Mesodermal cell (in vitro differentiated cells): ENCODE data around the gene GABRG3.
"Not testable (repeated sequence)": the region's sequence is repeated elsewhere in the genome, so short reads cannot be mapped to it uniquely, and the experiment has no call there.

Source experiments
- H3K27ac ChIP-seq: 2 replicates; pipeline ENCODE4 v1.7.0; 2013; ENCODE audit warnings: mild to moderate bottlenecking, low read depth, low read length, moderate library complexity; ENCODE audit not compliant: severe bottlenecking
- H3K36me3 ChIP-seq: 2 replicates; pipeline ENCODE4 v1.7.1; 2013; ENCODE audit warnings: mild to moderate bottlenecking, low read length, moderate library complexity; ENCODE audit not compliant: control insufficient read depth, insufficient read depth
- H3K4me1 ChIP-seq: one replicate; pipeline ENCODE4 v1.7.1; 2013; ENCODE audit warnings: mild to moderate bottlenecking, low read length; ENCODE audit not compliant: insufficient read depth, control insufficient read depth, poor library complexity, severe bottlenecking
- H3K4me3 ChIP-seq: 2 replicates; pipeline ENCODE4 v1.7.0; 2013; ENCODE audit warnings: low read length, control low read depth, mild to moderate bottlenecking; ENCODE audit not compliant: insufficient read depth, poor library complexity, severe bottlenecking; ENCODE audit errors: extremely low read depth
- H3K9me3 ChIP-seq: 2 replicates; pipeline ENCODE4 v1.7.1; 2013; ENCODE audit warnings: mild to moderate bottlenecking, low read length, moderate library complexity; ENCODE audit not compliant: control insufficient read depth
- WGBS, 2 experiments: methylation state at CpG; one replicate each; pipeline ENCODE4 v1.1.5; 2013; ENCODE audit warnings: missing lambda C conversion rate in 2 of 2; ENCODE audit not compliant: insufficient coverage in 2 of 2; 5-methylcytosine and 5-hydroxymethylcytosine counted together

GABRG3 gene

DNA sequence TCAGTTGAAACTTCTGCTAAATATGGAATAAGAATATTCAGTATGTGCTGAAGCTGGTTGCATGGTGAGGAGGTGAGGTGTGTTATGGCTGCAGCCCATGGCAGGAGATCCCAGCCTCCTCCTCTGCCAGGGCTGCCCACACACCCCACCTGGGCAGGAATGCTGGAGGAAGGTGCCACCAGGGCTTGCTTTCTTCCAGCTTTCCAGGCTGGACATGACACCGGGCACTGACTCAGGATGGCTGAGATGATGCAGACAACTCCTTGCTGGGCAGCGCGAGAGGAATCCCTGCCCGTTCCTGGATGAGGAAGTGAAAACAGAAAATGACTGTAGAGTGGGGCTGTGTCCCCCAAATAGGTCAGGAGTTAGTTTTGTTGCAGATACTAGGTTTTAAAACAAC is 14.1 kb downstream of the GABRG3 start:
- Histone ChIP-seq H3K36me3 (no peaks in the 10 kb centered on the region), H3K27ac (no peak overlapping the region), H3K9me3 (no peaks in the 10 kb centered on the region), H3K4me3 (no peak overlapping the region), H3K4me1 (no peaks in the 10 kb centered on the region)
- 80 to 95% methylated on average over 2 to 4 of the region's 4 CpGs for WGBS, 2 experiments

DNA sequence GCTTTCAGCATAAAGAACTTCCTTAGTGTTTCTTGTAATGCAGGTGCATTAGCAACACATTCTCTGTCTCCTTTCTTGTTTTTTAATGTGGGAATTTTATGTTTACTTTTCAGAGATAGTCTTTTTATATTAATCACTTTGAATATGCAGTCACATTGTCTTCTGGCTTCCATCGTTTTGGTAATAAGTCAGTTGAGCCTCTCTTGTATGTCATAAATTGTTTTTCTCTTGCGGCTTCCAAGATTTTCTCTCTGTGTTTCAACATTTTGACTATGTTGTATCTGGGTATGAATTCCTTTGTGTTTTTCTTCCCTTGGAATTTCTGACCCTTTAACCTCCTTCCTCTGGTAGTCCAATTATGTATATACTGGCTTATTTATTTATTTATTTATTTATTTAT is 25.3 kb downstream of the GABRG3 start:
- H3K4me1 ChIP-seq, result no peaks in the 10 kb centered on the region
- no peak overlapping the region for H3K4me3 ChIP-seq
- no peaks in the 10 kb centered on the region for H3K9me3 ChIP-seq
- H3K36me3 ChIP-seq, result no peaks in the 10 kb centered on the region
- H3K27ac ChIP-seq, result no peak overlapping the region
- WGBS, 2 experiments, result no CpG with 5 or more reads among the region's 2 CpGs

GRCh38 chr15:27003003-27003402 is 32.0 kb downstream of the GABRG3 start:
- not testable (repeated sequence) for H3K4me3 ChIP-seq, H3K27ac ChIP-seq, H3K9me3 ChIP-seq, H3K4me1 ChIP-seq, H3K36me3 ChIP-seq
- WGBS, 2 experiments, result no CpG with 5 or more reads among the region's 4 CpGs

GRCh38 chr15:27004226-27004625 is 33.2 kb downstream of the GABRG3 start:
- H3K4me1 ChIP-seq, H3K36me3 ChIP-seq, H3K27ac ChIP-seq, H3K9me3 ChIP-seq, H3K4me3 ChIP-seq: not testable (repeated sequence)
- 87 to 95% methylated on average over 3 to 15 of the region's 24 CpGs for WGBS, 2 experiments

DNA sequence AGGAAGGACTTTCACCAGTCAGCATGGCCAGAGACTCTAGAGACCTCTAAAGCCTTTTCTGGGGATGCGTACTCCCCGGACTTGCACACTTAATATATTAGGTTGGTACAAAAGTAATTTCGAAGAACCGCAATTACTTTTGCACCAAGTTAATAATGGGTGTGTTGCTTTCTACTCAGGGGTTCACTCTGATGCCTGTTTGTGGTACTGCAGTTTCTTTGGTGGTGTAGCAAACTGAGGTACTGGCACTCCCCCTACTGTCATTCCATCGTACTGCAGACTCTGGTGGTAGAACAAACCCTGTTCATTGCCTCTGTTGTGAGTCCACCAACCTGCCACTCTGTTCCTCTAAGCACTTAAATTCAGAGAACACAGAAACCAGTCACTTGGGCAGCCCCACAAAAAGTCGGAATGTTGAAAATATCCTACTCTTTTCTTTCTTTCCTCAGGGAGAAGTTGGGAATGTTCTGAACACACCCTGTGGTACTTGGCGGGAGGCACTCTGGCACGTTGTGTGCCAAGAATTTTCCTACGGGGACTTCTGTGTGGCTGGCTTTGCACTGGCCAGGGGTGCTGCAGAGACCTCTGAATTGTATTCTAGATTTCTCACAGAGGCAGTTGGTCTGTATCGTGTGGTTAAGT is 46.3 kb downstream of the GABRG3 start:
- H3K4me3 ChIP-seq, result no peak overlapping the region
- no peaks in the 10 kb centered on the region for H3K4me1 ChIP-seq
- WGBS, 2 experiments, result 72 to 78% methylated on average over 2 to 4 of the region's 10 CpGs
- no peaks in the 10 kb centered on the region for H3K36me3 ChIP-seq
- no peaks in the 10 kb centered on the region for H3K9me3 ChIP-seq
- no peak overlapping the region for H3K27ac ChIP-seq

DNA sequence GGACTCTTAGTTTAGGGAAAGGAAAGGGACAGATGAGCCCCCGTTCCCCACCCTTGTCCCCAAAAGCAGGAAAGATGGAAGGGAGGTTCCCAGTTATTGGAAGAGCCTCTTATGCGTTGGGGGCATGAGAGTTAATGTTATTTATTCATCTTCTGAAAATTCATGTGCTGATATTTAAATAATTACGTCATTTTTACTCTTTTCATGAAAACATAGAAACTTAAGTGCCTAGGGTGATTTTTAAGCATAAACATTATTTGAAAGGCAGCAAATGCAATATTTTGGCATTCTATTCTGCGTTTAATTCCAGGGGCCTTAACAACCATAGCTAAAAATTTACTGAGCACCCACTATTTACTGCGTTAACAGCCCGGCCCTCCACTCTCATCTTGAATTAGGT is 48.7 kb downstream of the GABRG3 start:
- Histone ChIP-seq H3K27ac (no peak overlapping the region), H3K4me1 (no peaks in the 10 kb centered on the region), H3K9me3 (no peaks in the 10 kb centered on the region), H3K36me3 (no peaks in the 10 kb centered on the region), H3K4me3 (no peak overlapping the region)
- 100% methylated on average over 3 of the region's 6 CpGs for WGBS, 2 experiments

DNA sequence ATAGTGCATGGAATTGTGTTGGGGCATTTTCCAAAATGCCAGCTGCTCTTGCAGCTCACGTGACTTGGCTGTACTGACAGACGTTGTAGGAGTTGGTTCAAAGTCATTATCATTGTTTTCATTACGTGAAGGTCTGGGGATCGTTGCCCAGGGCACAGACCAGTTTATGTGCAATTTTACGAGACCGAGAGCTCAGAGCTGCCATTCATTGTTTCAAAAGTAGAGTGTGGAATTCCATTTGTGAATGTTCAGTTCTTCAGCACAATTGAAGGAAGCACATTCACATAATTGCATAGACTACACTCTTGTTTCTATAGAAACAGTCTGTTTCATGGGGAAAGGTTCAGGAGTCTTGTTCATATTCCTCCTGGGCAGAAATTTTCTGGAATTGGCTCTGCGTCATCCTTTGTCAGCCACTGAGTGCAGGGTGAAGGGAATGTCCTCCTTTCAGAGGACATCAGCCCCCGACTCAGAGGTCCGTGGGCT is 54.5 kb downstream of the GABRG3 start:
- Histone ChIP-seq H3K9me3 (no peaks in the 10 kb centered on the region), H3K4me1 (no peaks in the 10 kb centered on the region), H3K27ac (no peak overlapping the region), H3K4me3 (no peak overlapping the region), H3K36me3 (no peaks in the 10 kb centered on the region)
- 72 to 87% methylated on average over 7 to 8 of the region's 9 CpGs for WGBS, 2 experiments

GRCh38 chr15:27027229-27027628 is 56.2 kb downstream of the GABRG3 start:
- no peaks in the 10 kb centered on the region for H3K4me1 ChIP-seq
- no peaks in the 10 kb centered on the region for H3K9me3 ChIP-seq
- H3K27ac ChIP-seq, result no peak overlapping the region
- 62% methylated on average over 3 of the region's 6 CpGs; no CpG with 5 or more reads in 1 of the 2 experiments for WGBS, 2 experiments
- no peak overlapping the region for H3K4me3 ChIP-seq
- H3K36me3 ChIP-seq, result no peaks in the 10 kb centered on the region

- WGBS, 2 experiments, result 81 to 82% methylated on average over 9 to 10 of the region's 12 CpGs
- H3K27ac ChIP-seq, result no peak overlapping the region
- no peaks in the 10 kb centered on the region for H3K36me3 ChIP-seq
- H3K4me3 ChIP-seq, result no peak overlapping the region
- no peaks in the 10 kb centered on the region for H3K4me1 ChIP-seq
- no peaks in the 10 kb centered on the region for H3K9me3 ChIP-seq
These were observed 58.0 kb downstream of the GABRG3 start for GRCh38 chr15:27028858-27029477.

DNA sequence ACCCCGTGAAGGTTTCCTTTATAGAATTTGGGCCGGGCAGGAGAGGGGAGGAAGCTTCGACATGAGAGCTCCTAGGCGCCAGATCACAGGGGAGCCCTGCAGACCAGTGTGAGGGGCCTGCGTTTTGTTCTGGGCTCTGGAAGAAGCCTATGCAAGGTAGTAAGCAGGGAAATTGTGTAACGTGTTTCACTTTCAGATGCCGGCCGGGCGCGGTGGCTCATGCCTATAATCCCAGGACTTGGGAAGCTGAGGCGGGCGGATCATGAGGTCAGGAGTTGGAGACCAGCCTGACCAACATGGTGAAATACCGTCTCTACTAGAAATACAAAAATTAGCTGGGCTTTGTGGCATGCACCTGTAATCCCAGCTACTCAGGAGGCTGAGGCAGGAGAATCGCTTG is 65.2 kb downstream of the GABRG3 start:
- Histone ChIP-seq H3K27ac (no peak overlapping the region), H3K9me3 (no peaks in the 10 kb centered on the region), H3K36me3 (no peaks in the 10 kb centered on the region), H3K4me1 (no peaks in the 10 kb centered on the region), H3K4me3 (no peak overlapping the region)
- 86 to 95% methylated on average over 11 to 12 of the region's 14 CpGs for WGBS, 2 experiments

DNA sequence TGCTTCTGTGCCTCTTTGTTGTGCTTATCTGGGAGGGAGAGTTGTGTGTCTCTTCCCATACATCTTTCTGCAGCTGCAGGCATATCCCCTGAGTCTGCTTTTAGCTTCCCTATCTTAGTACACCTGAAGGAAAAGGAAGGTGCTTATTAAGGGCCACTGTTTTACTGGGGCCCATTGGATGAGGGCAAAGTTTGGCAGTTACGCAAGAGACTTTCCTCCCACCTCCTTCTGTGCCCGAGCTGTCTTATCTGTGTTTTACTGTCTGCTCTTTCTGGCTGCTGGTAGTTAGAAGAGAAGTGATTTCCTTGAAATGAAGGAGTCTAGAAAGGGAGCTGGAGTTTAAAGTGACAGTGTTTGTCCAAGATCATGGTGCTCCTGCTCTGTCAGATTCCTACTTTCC is 66.5 kb downstream of the GABRG3 start:
- Histone ChIP-seq H3K4me3 (no peak overlapping the region), H3K27ac (no peak overlapping the region), H3K4me1 (no peaks in the 10 kb centered on the region), H3K9me3 (no peaks in the 10 kb centered on the region), H3K36me3 (no peaks in the 10 kb centered on the region)
- 84% methylated on average over 2 of the region's 2 CpGs; no CpG with 5 or more reads in 1 of the 2 experiments for WGBS, 2 experiments
